CD4-positive, CD25-positive, alpha-beta regulatory T cell (primary cell): Measurements from ENCODE around the gene OR14A16. TPM values are rescaled to one million over a fixed set of nuclear protein-coding genes. Genes with fewer than 3 reads are reported as not detected.

Experiments
- polyA plus RNA-seq, 4 donors: library from polyadenylated mRNA; unstranded; fragments of 300-500 nt; fragmentation: Illumina TruSeq; gene quantifications; one replicate each; pipeline ENCODE4 v1.2.3, GENCODE V29; 2021
- total RNA-seq: library from RNA; stranded (reverse); gene quantifications from one replicate; pipeline ENCODE4 v1.2.3, GENCODE V29; 2022

Gene OR14A16
- total and polyA plus RNA-seq, 5 donors from 2014 or later = not detected

Other genes with a start within 250 kb of the OR14A16 start
- gene OR2G2, start 235.8 kb downstream of the OR14A16 start, total RNA-seq = not detected
- gene OR2G2, start 235.8 kb downstream of the OR14A16 start, polyA plus RNA-seq = not detected
- not detected for gene OR2G3, start 218.5 kb downstream of the OR14A16 start, total RNA-seq
- gene OR2G3, start 218.5 kb downstream of the OR14A16 start, polyA plus RNA-seq = not detected
- gene OR13G1, start 144.4 kb downstream of the OR14A16 start, total RNA-seq = not detected
- not detected for gene OR13G1, start 144.4 kb downstream of the OR14A16 start, polyA plus RNA-seq
- gene OR6F1, start 107.5 kb downstream of the OR14A16 start, total RNA-seq = not detected
- gene OR6F1, start 107.5 kb downstream of the OR14A16 start, polyA plus RNA-seq = not detected
- gene OR14K1, start 85.5 kb downstream of the OR14A16 start, total RNA-seq = not detected
- not detected for gene OR14K1, start 85.5 kb downstream of the OR14A16 start, polyA plus RNA-seq
- gene OR14A2, start 76.0 kb downstream of the OR14A16 start, total RNA-seq = not detected
- not detected for gene OR14A2, start 76.0 kb downstream of the OR14A16 start, polyA plus RNA-seq
- gene OR1C1, start 63.6 kb downstream of the OR14A16 start, total RNA-seq = not detected
- not detected for gene OR1C1, start 63.6 kb downstream of the OR14A16 start, polyA plus RNA-seq
- gene OR11L1, start 17.8 kb upstream of the OR14A16 start, total RNA-seq = not detected
- gene OR11L1, start 17.8 kb upstream of the OR14A16 start, polyA plus RNA-seq = not detected
- 2.9 TPM for gene TRIM58, start 33.1 kb upstream of the OR14A16 start, total RNA-seq
- gene TRIM58, start 33.1 kb upstream of the OR14A16 start, polyA plus RNA-seq = under 1 TPM in 1 of 4 donors, not detected in 3; 0.17 TPM
- gene OR2W3, start 71.5 kb upstream of the OR14A16 start, total RNA-seq = not detected
- gene OR2W3, start 71.5 kb upstream of the OR14A16 start, polyA plus RNA-seq = not detected
- not detected for gene OR2T8, start 96.1 kb upstream of the OR14A16 start, total RNA-seq
- not detected for gene OR2T8, start 96.1 kb upstream of the OR14A16 start, polyA plus RNA-seq
- not detected for gene OR2AJ1, start 100.8 kb upstream of the OR14A16 start, total RNA-seq
- not detected for gene OR2AJ1, start 100.8 kb upstream of the OR14A16 start, polyA plus RNA-seq
- 0.42 TPM for gene OR2L8, start 124.7 kb upstream of the OR14A16 start, total RNA-seq
- gene OR2L8, start 124.7 kb upstream of the OR14A16 start, polyA plus RNA-seq = not detected
- not detected for gene OR2AK2, start 141.1 kb upstream of the OR14A16 start, total RNA-seq
- not detected for gene OR2AK2, start 141.1 kb upstream of the OR14A16 start, polyA plus RNA-seq
- gene OR2L5, start 189.5 kb upstream of the OR14A16 start, total RNA-seq = not detected
- not detected for gene OR2L5, start 189.5 kb upstream of the OR14A16 start, polyA plus RNA-seq
- 0.35 TPM for gene OR2L2, start 206.0 kb upstream of the OR14A16 start, total RNA-seq
- under 1 TPM in 1 of 4 donors, not detected in 3; 0.49 TPM for gene OR2L2, start 206.0 kb upstream of the OR14A16 start, polyA plus RNA-seq
- gene OR2L3, start 222.7 kb upstream of the OR14A16 start, total RNA-seq = not detected
- gene OR2L3, start 222.7 kb upstream of the OR14A16 start, polyA plus RNA-seq = not detected